Activated naive CD4-positive, alpha-beta T cell treated with anti-CD3 and anti-CD28 coated beads, Interleukin-2, amount 50 U/mL, for 24 hours (primary cell): ENCODE results near the gene FAM13B.
A peak's percentile ranks its signal among the peaks of the same experiment; 100 is the strongest.
"Not testable (repeated sequence)": the region's sequence is repeated elsewhere in the genome, so short reads cannot be mapped to it uniquely, and the experiment has no call there.

Experiments
- H3K27ac Mint-ChIP-seq: one replicate; pipeline ENCODE4 v1.8.0; 2021; ENCODE audit warnings: mild to moderate bottlenecking, mixed read lengths
- H3K27me3 Mint-ChIP-seq: one replicate; pipeline ENCODE4 v1.8.0; 2021; ENCODE audit warnings: mixed read lengths
- H3K36me3 Mint-ChIP-seq: one replicate; pipeline ENCODE4 v1.8.0; 2021; ENCODE audit warnings: mixed read lengths
- H3K4me1 Mint-ChIP-seq: one replicate; pipeline ENCODE4 v1.8.0; 2021; ENCODE audit warnings: mixed read lengths
- H3K4me3 Mint-ChIP-seq: one replicate; pipeline ENCODE4 v1.8.0; 2021; ENCODE audit warnings: mild to moderate bottlenecking, mixed read lengths
- H3K9me3 Mint-ChIP-seq: one replicate; pipeline ENCODE4 v1.8.0; 2021; ENCODE audit warnings: mixed read lengths

Gene FAM13B

GRCh38 chr5:137957948-137958347, 74.9 kb downstream of the FAM13B start:
- Mint-ChIP-seq H3K27ac (no peak overlapping the region), H3K36me3 (peaks cover 10% of the 10 kb centered on the region), H3K4me1 (peaks cover 3% of the 10 kb centered on the region), H3K27me3 (no peaks in the 10 kb centered on the region), H3K4me3 (no peak overlapping the region), H3K9me3 (no peaks in the 10 kb centered on the region)

- Mint-ChIP-seq H3K36me3 (peaks cover 20% of the 10 kb centered on the region), H3K27ac (no peak overlapping the region)
Observed at GRCh38 chr5:137954131-137954879, 78.6 kb downstream of the FAM13B start.

GRCh38 chr5:137945825-137946224, 87.1 kb downstream of the FAM13B start:
- Mint-ChIP-seq H3K4me1 (peaks cover 5% of the 10 kb centered on the region), H3K36me3 (peaks cover 41% of the 10 kb centered on the region), H3K4me3 (no peak overlapping the region), H3K27ac (no peak overlapping the region), H3K27me3 (no peaks in the 10 kb centered on the region), H3K9me3 (no peaks in the 10 kb centered on the region)

More at GRCh38 chr5:137954131-137954879, 78.6 kb downstream of the FAM13B start:
- no peaks in the 10 kb centered on the region for H3K9me3 Mint-ChIP-seq
- no peaks in the 10 kb centered on the region for H3K27me3 Mint-ChIP-seq
- H3K4me3 Mint-ChIP-seq, result no peak overlapping the region
- peaks cover 5% of the 10 kb centered on the region for H3K4me1 Mint-ChIP-seq

- not testable (repeated sequence) for H3K4me3 Mint-ChIP-seq, H3K27me3 Mint-ChIP-seq, H3K4me1 Mint-ChIP-seq, H3K9me3 Mint-ChIP-seq, H3K27ac Mint-ChIP-seq
- H3K36me3 Mint-ChIP-seq, result peaks cover 37% of the 10 kb centered on the region
Observed at GRCh38 chr5:137944280-137944679, 88.6 kb downstream of the FAM13B start.

GRCh38 chr5:137939331-137939730, 93.5 kb downstream of the FAM13B start:
- Mint-ChIP-seq H3K27ac (peak overlapping the region; percentile 93), H3K4me3 (no peak overlapping the region), H3K9me3 (no peaks in the 10 kb centered on the region), H3K36me3 (peaks cover 21% of the 10 kb centered on the region), H3K27me3 (no peaks in the 10 kb centered on the region), H3K4me1 (peaks cover 15% of the 10 kb centered on the region)

GRCh38 chr5:137938751-137939143, 94.1 kb downstream of the FAM13B start:
- Mint-ChIP-seq H3K36me3 (peaks cover 15% of the 10 kb centered on the region), H3K4me3 (no peak overlapping the region), H3K9me3 (no peaks in the 10 kb centered on the region), H3K4me1 (peaks cover 15% of the 10 kb centered on the region), H3K27ac (peak overlapping the region; percentile 93), H3K27me3 (no peaks in the 10 kb centered on the region)

- H3K4me1 Mint-ChIP-seq, result peaks cover 15% of the 10 kb centered on the region
- H3K4me3 Mint-ChIP-seq, result no peak overlapping the region
- H3K27ac Mint-ChIP-seq, result peak overlapping the region; percentile 74
- H3K36me3 Mint-ChIP-seq, result peaks cover 15% of the 10 kb centered on the region
- H3K27me3 Mint-ChIP-seq, result no peaks in the 10 kb centered on the region
- no peaks in the 10 kb centered on the region for H3K9me3 Mint-ChIP-seq
Observed at GRCh38 chr5:137937994-137938750, 94.7 kb downstream of the FAM13B start.

GRCh38 chr5:137935694-137936093, 97.2 kb downstream of the FAM13B start:
- peaks cover 11% of the 10 kb centered on the region for H3K36me3 Mint-ChIP-seq
- H3K4me3 Mint-ChIP-seq, result no peak overlapping the region
- H3K27ac Mint-ChIP-seq, result peak overlapping the region; percentile 62
- H3K4me1 Mint-ChIP-seq, result peaks cover 15% of the 10 kb centered on the region
- no peaks in the 10 kb centered on the region for H3K9me3 Mint-ChIP-seq
- H3K27me3 Mint-ChIP-seq, result no peaks in the 10 kb centered on the region

GRCh38 chr5:137935190-137935589, 97.7 kb downstream of the FAM13B start:
- H3K27ac Mint-ChIP-seq, result peak overlapping the region; percentile 62
- no peak overlapping the region for H3K4me3 Mint-ChIP-seq
- peaks cover 10% of the 10 kb centered on the region for H3K36me3 Mint-ChIP-seq
- peaks cover 15% of the 10 kb centered on the region for H3K4me1 Mint-ChIP-seq
- no peaks in the 10 kb centered on the region for H3K9me3 Mint-ChIP-seq
- no peaks in the 10 kb centered on the region for H3K27me3 Mint-ChIP-seq

GRCh38 chr5:137933491-137933911, 99.4 kb downstream of the FAM13B start:
- Mint-ChIP-seq H3K9me3 (no peaks in the 10 kb centered on the region), H3K4me1 (peaks cover 9% of the 10 kb centered on the region), H3K27ac (peak overlapping the region; percentile 66), H3K4me3 (no peak overlapping the region), H3K36me3 (peaks cover 3% of the 10 kb centered on the region), H3K27me3 (no peaks in the 10 kb centered on the region)

- H3K27me3 Mint-ChIP-seq, result no peaks in the 10 kb centered on the region
- no peak overlapping the region for H3K27ac Mint-ChIP-seq
- peaks cover 3% of the 10 kb centered on the region for H3K36me3 Mint-ChIP-seq
- no peaks in the 10 kb centered on the region for H3K9me3 Mint-ChIP-seq
- H3K4me3 Mint-ChIP-seq, result no peak overlapping the region
- H3K4me1 Mint-ChIP-seq, result peaks cover 9% of the 10 kb centered on the region
Observed at GRCh38 chr5:137932800-137933199, 100.1 kb downstream of the FAM13B start.

- H3K27me3 Mint-ChIP-seq, result no peaks in the 10 kb centered on the region
- H3K36me3 Mint-ChIP-seq, result peaks cover 2% of the 10 kb centered on the region
- no peak overlapping the region for H3K4me3 Mint-ChIP-seq
- H3K4me1 Mint-ChIP-seq, result no peaks in the 10 kb centered on the region
- H3K27ac Mint-ChIP-seq, result no peak overlapping the region
- no peaks in the 10 kb centered on the region for H3K9me3 Mint-ChIP-seq
Observed at GRCh38 chr5:137923856-137924255, 109.0 kb downstream of the FAM13B start.

- no peaks in the 10 kb centered on the region for H3K4me1 Mint-ChIP-seq
- H3K9me3 Mint-ChIP-seq, result peaks cover 5% of the 10 kb centered on the region
- H3K4me3 Mint-ChIP-seq, result no peak overlapping the region
- no peaks in the 10 kb centered on the region for H3K27me3 Mint-ChIP-seq
- H3K27ac Mint-ChIP-seq, result no peak overlapping the region
- H3K36me3 Mint-ChIP-seq, result peaks cover 3% of the 10 kb centered on the region
Observed at GRCh38 chr5:137921931-137922330, 110.9 kb downstream of the FAM13B start.

- Mint-ChIP-seq H3K4me1 (no peaks in the 10 kb centered on the region), H3K9me3 (peaks cover 5% of the 10 kb centered on the region), H3K27ac (no peak overlapping the region), H3K27me3 (no peaks in the 10 kb centered on the region), H3K4me3 (no peak overlapping the region), H3K36me3 (peaks cover 3% of the 10 kb centered on the region)
Observed at GRCh38 chr5:137916923-137917322, 116.0 kb downstream of the FAM13B start.

GRCh38 chr5:137914758-137915157, 118.1 kb downstream of the FAM13B start:
- H3K4me1 Mint-ChIP-seq, result no peaks in the 10 kb centered on the region
- peaks cover 5% of the 10 kb centered on the region for H3K9me3 Mint-ChIP-seq
- no peak overlapping the region for H3K4me3 Mint-ChIP-seq
- H3K36me3 Mint-ChIP-seq, result peaks cover 5% of the 10 kb centered on the region
- no peak overlapping the region for H3K27ac Mint-ChIP-seq
- peaks cover 4% of the 10 kb centered on the region for H3K27me3 Mint-ChIP-seq

GRCh38 chr5:137902408-137903133, 130.3 kb downstream of the FAM13B start:
- Mint-ChIP-seq H3K27me3 (peaks cover 1% of the 10 kb centered on the region), H3K36me3 (no peaks in the 10 kb centered on the region), H3K4me1 (peaks cover 3% of the 10 kb centered on the region), H3K27ac (no peak overlapping the region), H3K4me3 (no peak overlapping the region), H3K9me3 (no peaks in the 10 kb centered on the region)
